Measurements from ENCODE around the gene GPR89A.
"Not testable (repeated sequence)": the region's sequence is repeated elsewhere in the genome, so short reads cannot be mapped to it uniquely, and the experiment has no call there.

Gene GPR89A

DNA sequence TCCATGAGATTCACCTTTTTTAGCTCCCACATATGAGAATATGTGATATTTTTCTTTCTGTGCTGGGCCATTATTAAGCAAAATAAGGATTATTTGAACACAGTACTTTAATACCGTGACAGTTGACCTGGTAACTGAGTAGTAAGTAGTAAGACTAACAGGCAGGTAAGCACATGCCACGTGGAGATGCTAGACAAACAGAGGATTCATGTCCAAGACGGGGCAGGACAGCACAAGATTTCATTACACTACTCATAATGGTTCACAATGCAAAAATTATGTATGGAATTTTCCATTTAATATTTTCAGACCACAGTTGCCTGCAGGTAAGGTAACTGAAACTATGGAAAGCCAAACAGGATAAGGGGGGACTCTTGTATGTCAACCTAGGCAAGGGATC is 77.1 kb downstream of the GPR89A start:
- DNase-seq (ENCODE audit: low read depth in 1 of 2, low spot score in 1 of 2): not testable (repeated sequence)

- DNase-seq (ENCODE audit: low read depth in 1 of 2, low spot score in 1 of 2): not testable (repeated sequence)
These were observed 78.3 kb downstream of the GPR89A start for GRCh38 chr1:145686078-145686477.

- DNase-seq (ENCODE audit: low read depth in 1 of 2, low spot score in 1 of 2): no peak
These were observed 80.5 kb downstream of the GPR89A start for GRCh38 chr1:145688328-145688727.

DNA sequence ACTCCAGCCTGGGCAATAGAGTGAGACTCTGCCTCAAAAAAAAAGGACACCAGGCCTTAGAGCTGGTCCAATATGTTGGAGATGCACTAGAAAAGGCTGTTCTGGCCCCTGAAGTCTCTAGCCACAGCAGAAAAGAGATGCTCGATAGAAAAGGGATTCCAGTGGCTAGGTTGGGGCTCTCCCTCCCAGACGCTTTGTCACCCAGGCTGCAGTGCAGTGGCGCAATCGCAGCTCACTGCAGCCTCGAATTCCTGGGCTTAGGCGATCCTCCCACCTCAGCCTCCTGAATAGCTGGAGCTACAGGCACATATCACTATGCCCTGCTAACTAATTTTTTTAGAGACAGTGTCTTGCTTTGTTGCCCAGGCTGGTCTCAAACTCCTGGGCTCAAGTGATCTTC is 81.1 kb downstream of the GPR89A start:
- DNase-seq (ENCODE audit: low read depth in 1 of 2, low spot score in 1 of 2): no peak

DNA sequence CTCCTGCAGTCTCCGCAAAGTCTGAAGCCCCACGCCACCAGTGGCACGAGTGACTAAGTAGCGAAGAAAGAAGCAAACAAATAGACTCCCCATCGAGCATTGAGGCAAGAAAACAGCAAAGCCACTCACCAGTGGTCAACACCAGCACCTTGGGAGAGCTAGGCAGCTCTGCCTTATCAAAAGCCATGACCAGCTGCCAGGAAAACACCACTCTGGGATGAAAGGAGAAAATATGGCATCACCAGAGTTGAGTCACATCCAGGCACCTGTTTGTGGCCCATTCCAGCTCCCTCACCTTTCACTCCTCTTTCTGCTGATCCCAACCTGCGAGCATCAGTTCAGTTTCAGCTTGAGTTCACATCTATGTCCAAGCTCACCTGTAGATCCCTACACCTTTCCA is 82.1 kb downstream of the GPR89A start:
- no peak for DNase-seq (ENCODE audit: low read depth in 1 of 2, low spot score in 1 of 2)

- no peak for DNase-seq (ENCODE audit: low read depth in 1 of 2, low spot score in 1 of 2)
These were observed 83.1 kb downstream of the GPR89A start for GRCh38 chr1:145690587-145691558.

- no peak for DNase-seq (ENCODE audit: low read depth in 1 of 2, low spot score in 1 of 2)
These were observed 85.1 kb downstream of the GPR89A start for GRCh38 chr1:145692785-145693443.

GRCh38 chr1:145695821-145696629 is 88.2 kb downstream of the GPR89A start:
- DNase-seq (ENCODE audit: low read depth in 1 of 2, low spot score in 1 of 2): no peak

DNA sequence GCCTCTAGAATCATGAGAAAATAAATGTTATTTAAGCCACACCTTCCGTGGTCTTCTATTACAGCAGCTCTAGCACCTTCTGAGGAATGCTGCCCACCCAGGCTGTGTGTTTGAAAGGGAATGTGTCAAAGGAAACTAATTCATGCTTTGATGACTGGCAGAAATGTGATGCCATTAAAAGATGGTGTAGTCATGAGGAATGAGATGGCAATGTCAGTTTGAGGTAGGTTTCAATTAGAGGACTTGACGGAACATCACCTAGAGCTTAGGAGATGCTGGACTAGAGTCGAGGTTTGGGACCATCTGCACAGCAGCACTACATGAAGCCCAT is 88.8 kb downstream of the GPR89A start:
- no peak for DNase-seq (ENCODE audit: low read depth in 1 of 2, low spot score in 1 of 2)

DNA sequence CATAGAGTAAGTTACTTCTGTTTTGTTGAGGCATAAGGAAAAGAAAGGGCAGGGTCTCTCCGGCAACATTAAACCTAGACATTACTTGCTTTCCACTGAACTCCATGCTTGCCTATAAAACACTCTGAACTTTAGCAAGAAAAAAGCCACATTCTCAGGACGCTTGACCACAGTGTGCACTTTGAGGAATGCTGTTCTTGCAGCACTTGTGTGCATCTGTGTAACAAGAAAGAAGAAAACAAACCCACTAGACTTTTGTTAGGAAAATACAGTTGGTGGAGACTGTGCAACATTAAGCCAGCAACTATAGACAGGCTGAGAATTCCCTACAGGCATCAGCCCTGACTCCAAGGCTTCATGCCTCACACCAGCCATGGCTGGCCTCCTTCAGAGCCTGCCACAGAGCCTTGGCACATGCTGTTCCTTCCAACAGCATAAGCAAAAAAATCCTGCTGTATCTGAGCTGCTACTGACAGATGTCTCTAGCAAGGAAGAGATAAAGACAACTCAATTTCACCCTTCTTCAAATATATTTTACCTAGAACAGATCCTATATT is 93.6 kb downstream of the GPR89A start:
- no peak for DNase-seq (ENCODE audit: low read depth in 1 of 2, low spot score in 1 of 2)

GRCh38 chr1:145702052-145702451 is 94.3 kb downstream of the GPR89A start:
- DNase-seq (ENCODE audit: low read depth in 1 of 2, low spot score in 1 of 2): no peak

- no peak for DNase-seq (ENCODE audit: low read depth in 1 of 2, low spot score in 1 of 2)
These were observed 95.0 kb downstream of the GPR89A start for GRCh38 chr1:145702826-145703225.

DNA sequence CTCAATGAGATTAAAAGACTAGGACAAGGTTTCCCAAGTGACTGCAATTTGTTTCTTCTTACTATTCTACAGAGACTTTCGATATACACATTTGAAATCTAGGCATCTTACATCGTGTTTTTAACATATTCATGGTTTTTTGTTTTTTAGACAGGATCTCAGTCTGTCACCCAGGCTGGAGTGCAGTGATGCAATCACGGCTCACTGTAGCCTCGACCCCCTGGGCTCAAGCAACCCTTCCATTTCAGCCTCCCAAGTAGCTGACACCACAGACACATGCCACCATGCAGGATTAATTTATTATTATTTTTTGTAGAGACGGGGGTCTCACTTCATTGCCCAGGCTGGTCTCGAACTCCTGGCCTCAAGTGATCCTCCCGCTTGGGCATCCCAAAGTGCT is 97.8 kb downstream of the GPR89A start:
- no peak for DNase-seq (ENCODE audit: low read depth in 1 of 2, low spot score in 1 of 2)

DNA sequence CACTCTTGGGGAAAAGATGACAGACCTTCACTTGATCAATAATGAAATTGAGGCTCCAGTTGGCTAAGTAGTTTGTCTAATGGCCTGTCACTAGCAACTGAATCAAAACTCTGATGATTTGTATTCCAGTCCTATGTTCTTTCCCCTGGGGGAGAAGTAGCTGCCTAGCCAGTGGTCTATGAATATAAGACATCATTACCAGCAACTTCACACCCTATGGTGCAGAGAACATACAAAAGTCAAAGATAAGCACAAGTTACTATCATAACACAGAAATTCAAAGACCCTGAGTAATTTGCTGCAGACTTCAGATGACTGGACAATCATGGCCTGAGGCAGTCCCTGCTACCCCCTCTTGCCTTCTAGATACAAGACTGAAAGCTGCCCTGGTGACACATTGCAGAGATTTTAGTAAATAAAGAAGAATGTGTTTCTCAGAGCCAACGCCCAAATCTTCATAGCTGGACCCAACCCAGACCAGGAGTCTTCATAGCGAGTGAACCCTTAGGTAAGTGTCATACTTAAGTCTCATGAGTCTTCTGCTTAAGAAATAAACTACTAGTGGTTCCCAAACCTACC is 98.4 kb downstream of the GPR89A start:
- no peak for DNase-seq (ENCODE audit: low read depth in 1 of 2, low spot score in 1 of 2)

DNA sequence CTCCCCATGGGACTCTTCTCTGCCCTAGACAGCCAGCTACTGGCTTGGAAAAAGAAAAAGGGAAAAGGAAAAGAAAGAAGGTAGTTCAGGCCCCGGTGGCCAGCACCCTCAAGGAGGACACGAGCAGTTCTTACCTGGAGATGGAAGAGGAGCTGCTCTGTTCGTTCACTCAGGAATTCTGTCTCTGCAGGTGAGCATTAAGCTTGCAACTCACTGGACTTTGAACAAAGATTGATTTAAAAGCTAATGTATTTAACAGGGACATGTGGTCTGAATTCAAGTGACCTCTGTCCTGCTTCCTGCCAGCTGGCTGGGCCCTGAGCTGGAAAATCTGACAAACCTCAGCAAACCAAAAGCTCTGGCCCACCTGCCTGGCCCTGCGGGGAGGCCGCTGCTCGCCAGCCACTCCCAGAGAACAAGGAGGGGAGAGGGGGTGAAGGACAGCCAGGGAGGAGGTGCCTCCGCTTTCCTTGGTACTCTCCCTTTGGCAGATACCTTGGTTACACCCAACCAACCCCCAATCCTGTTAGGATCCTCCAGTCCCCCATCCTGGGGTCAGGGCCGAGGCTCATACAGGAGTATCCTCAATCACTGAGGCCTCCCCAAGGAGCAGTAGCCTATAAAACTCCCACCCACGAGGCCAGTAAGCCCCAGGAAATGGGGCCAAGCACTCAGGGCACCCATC is 99.5 kb downstream of the GPR89A start, which contains the start of gene PDZK1:
Gene PDZK1, minus strand, starts transcription at position 186 of the 685 bp plus-strand sequence. CDS start 19,347 bp downstream, outside the sequence.
- no peak for DNase-seq (ENCODE audit: low read depth in 1 of 2, low spot score in 1 of 2)

GRCh38 chr1:145708063-145708462 is 100.3 kb downstream of the GPR89A start:
- DNase-seq (ENCODE audit: low read depth in 1 of 2, low spot score in 1 of 2): no peak

DNA sequence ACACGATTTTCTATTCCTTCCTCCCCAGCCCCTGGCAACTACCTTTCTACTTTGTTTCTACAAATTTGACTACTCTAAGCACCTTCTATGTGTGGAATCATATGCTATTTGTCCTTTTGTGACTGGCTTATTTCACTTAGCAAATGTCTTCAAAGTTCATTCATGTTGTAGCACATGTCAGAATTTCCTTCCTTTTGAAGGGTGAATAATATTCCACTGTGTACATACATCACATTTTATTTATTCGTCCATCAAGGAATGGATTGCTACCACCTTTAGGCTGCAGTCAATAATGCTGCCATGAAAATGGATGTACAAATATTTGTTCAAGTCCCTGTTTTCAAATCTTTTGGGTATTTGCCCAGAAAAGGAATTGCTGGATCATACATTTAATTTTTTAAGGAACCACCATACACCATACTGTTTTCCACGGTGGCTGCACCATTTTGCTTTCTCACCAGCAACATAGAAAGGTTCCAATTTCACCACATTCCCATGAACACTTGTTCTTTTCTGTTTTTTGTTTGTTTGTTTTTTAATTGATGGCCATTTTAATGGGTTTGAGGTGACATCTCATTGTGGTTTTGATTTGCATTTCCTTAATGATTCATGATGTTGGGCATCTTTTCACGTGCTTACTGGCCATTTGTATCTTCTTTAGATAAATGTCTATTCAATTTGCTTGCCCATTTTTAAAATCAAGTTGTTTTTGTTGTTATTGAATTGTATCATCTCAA is 102.7 kb downstream of the GPR89A start:
- DNase-seq (ENCODE audit: low read depth in 1 of 2, low spot score in 1 of 2): no peak

DNA sequence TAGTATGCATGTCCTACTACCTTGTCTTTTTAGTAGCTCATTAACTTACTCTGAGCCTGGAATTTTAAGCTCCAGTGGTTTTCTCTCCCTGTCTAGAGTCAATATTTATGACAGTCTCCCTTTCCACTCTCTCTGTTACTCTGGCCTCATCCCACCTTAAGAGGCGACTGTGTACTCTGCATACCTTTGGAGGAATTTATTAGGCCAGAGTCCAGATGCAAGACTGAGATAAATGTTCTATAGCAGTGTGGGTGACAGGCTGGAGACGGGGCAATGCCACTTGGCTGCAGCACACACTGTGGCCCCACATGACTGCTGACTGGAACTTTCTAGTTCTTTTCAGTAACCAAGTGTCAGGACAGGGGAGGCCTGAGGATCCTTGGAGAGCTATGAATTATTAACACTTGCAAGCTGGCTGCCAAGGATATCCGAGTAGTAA is 103.4 kb downstream of the GPR89A start:
- no peak for DNase-seq (ENCODE audit: low read depth in 1 of 2, low spot score in 1 of 2)

DNA sequence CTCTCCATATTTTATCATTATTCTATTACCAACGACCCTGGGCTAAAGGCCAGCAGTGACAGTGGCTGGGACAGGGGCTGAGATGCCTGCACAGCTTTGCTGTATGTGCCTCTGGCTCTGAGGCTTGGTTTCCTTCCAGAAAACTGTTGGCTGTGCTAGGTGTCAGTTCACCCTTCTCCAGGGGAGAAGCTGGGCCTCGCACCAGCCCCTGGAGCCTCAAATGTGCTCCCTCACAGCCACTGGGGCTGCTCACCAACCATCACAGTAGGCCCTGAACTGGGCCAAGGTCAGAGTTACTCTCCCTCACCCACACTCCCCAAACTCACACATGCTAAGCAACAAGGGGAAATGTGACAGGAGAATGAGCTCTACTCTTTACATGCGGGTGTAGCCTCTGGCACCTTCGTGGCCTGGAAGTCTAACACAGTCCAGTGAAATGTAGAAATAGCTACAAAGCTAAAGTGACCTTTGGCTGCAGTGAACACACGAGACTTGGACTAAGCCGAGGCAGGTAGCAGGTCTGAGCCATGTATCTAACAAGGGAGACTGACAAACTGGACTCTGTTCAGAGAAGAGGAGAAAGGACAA is 106.8 kb downstream of the GPR89A start:
- DNase-seq (ENCODE audit: low read depth in 1 of 2, low spot score in 1 of 2): no peak

All from activated T-helper 1 cell treated with anti-CD3 and anti-CD28 coated beads, Interleukin-2, amount 50 U/mL, for 16 hours (primary cell).